GM12878 (cell line): Measurements from ENCODE around the gene SESTD1. TPM values are rescaled to one million over a fixed set of nuclear protein-coding genes. Genes with fewer than 3 reads are reported as not detected.

ENCODE experiments used
- ATAC-seq: fragments of 200-7000 bp; cut with Tn5 transposase; 3 replicates; pipeline ENCODE4 v1.9.1; 2020; ENCODE audit warnings: mild to moderate bottlenecking, moderate library complexity
- BruUV-seq: library from RNA; stranded (reverse); fragments of 400-500 nt; replicated peaks from 2 replicates; lab custom pipeline; 2021; lab: Mats Ljungman, UMichigan
- CTCF ChIA-PET: fragments of 300-600 bp; sonication (Branson Sonifier 250); formaldehyde crosslinking; extraction: SDS; loops from one replicate; lab custom pipeline; 2021; ENCODE audit warnings: inconsistent platforms; lab: Yijun Ruan, JAX
- POLR2A ChIA-PET: fragments of 350-600 bp; formaldehyde crosslinking; extraction: SDS; loops from one replicate; lab custom pipeline; 2021; ENCODE audit warnings: inconsistent platforms; lab: Charles Lee
- RAD21 ChIA-PET: fragments of 300-600 bp; sonication (Branson Sonifier 250); formaldehyde crosslinking; loops from one replicate; lab custom pipeline; 2023; ENCODE audit warnings: antibody characterized with exemption; ENCODE audit not compliant: unreplicated experiment; lab: Charles Lee
- SMC1A ChIA-PET: fragments of 300-600 bp; sonication (Branson Sonifier 250); formaldehyde crosslinking; loops from one replicate; lab custom pipeline; 2023; ENCODE audit not compliant: unreplicated experiment, uncharacterized antibody; lab: Charles Lee
- DNase-seq: peaks from one replicate; pipeline ENCODE4 v3.0.0-alpha.2; 2011; ENCODE audit warnings: low read depth, low spot score
- FAIRE-seq: peaks from 3 replicates; lab custom pipeline; 2011; peaks lifted over from hg19 to GRCh38; lab: Jason Lieb, UNC
- H2AFZ ChIP-seq: 2 replicates; pipeline ENCODE4 v1.6.0; 2011; ENCODE audit warnings: low read depth, low read length, control low read depth; ENCODE audit not compliant: control insufficient read depth
- H3K27ac ChIP-seq: 2 replicates; pipeline ENCODE4 v1.5.1; 2011; ENCODE audit warnings: control low read depth; ENCODE audit not compliant: control insufficient read depth, insufficient read depth
- H3K27me3 ChIP-seq, 2 experiments: replicated peaks in 1 of 2; 2 replicates each; pipeline versions ENCODE4 v1.6.0 to v1.6.1; 2011; ENCODE audit warnings: low read length in 1 of 2; ENCODE audit not compliant: control insufficient read depth in 2 of 2, insufficient read depth in 2 of 2
- H3K36me3 ChIP-seq, 2 experiments: 2 replicates each; pipeline ENCODE4 v1.5.1; 2011; ENCODE audit warnings: low read length in 1 of 2; ENCODE audit not compliant: control insufficient read depth in 2 of 2, insufficient read depth in 2 of 2
- H3K4me1 ChIP-seq: 2 replicates; pipeline ENCODE4 v1.6.1; 2011; ENCODE audit warnings: mild to moderate bottlenecking, low read length, moderate library complexity, mixed read lengths; ENCODE audit not compliant: control insufficient read depth, insufficient read depth
- H3K4me2 ChIP-seq: 2 replicates; pipeline ENCODE4 v1.6.0; 2011; ENCODE audit warnings: control low read depth; ENCODE audit not compliant: control insufficient read depth, insufficient read depth
- H3K4me3 ChIP-seq: fragments of 200-600 bp; sonication (generic); 2 replicates; pipeline ENCODE4 v1.5.1; 2016
- H3K79me2 ChIP-seq: 2 replicates; pipeline ENCODE4 v1.6.0; 2011; ENCODE audit warnings: low read length; ENCODE audit not compliant: control insufficient read depth, insufficient read depth
- H3K9ac ChIP-seq: 2 replicates; pipeline ENCODE4 v1.8.0; 2011; ENCODE audit warnings: low read length, control low read depth, mixed read lengths; ENCODE audit not compliant: control insufficient read depth, insufficient read depth
- H3K9me3 ChIP-seq: replicated peaks from 3 replicates; pipeline ENCODE4 v1.5.1; 2011; ENCODE audit warnings: mild to moderate bottlenecking, low read length; ENCODE audit not compliant: control insufficient read depth, insufficient read depth
- H4K20me1 ChIP-seq: 2 replicates; pipeline ENCODE4 v1.6.0; 2011; ENCODE audit not compliant: control insufficient read depth, insufficient read depth
- IKZF2 ChIP-seq, 2 experiments: fragments of 450-650 bp; IDR thresholded peaks; 2 replicates each; pipeline ENCODE4 v1.6.1; 2017; ENCODE audit warnings: mild to moderate bottlenecking in 2 of 2, moderate library complexity in 2 of 2
- KAT2A ChIP-seq: conservative IDR thresholded peaks from 2 replicates; pipeline ENCODE4 v1.6.1; 2011; ENCODE audit warnings: low read depth, low read length; ENCODE audit not compliant: control insufficient read depth
- NBN ChIP-seq: fragments of 450-650 bp; IDR thresholded peaks from 2 replicates; pipeline ENCODE4 v1.6.1; 2016
- NR2C1 ChIP-seq: fragments of 450-650 bp; IDR thresholded peaks from 2 replicates; pipeline ENCODE4 v1.6.1; 2017; ENCODE audit warnings: antibody characterized with exemption, mild to moderate bottlenecking, moderate library complexity
- RUNX3 ChIP-seq: IDR thresholded peaks from 2 replicates; pipeline ENCODE4 v1.6.1; 2012; ENCODE audit warnings: low read length, inconsistent platforms
- YY1 ChIP-seq: IDR thresholded peaks from 2 replicates; pipeline ENCODE4 v1.6.1; 2011; ENCODE audit warnings: low read depth, mild to moderate bottlenecking, low read length
- WGBS: methylation state at CpG from one replicate; pipeline ENCODE4 v1.1.6; 2016; ENCODE audit warnings: low lambda C conversion rate; ENCODE audit not compliant: insufficient replicate concordance, insufficient coverage; ENCODE audit errors: missing lambda C conversion rate; 5-methylcytosine and 5-hydroxymethylcytosine counted together
- in situ Hi-C: fragments of 300-500 bp; cut with MboI; formaldehyde crosslinking; loops from 9 replicates; pipeline ENCODE4 v1.14.3; 2018; ENCODE audit warnings: mixed read lengths
- intact Hi-C: fragments of 100-400 bp; cut with micrococcal nuclease; formaldehyde crosslinking; loops from one replicate; pipeline ENCODE4 v1.14.2; 2022; ENCODE audit not compliant: unreplicated experiment
- polyA plus RNA-seq, 11 experiments: library from polyadenylated mRNA; depleted of rRNA in 4 of 11; unstranded in 6 of 11; stranded (reverse) in 5 of 11; fragments of >200 nt; fragmentation: Nextera tagmentation in 4 of 11; fragmentation: Illumina TruSeq in 1 of 11; extraction: Ambion mirVana in 4 of 11; extraction: Trizol in 1 of 11; gene quantifications; 1 replicate in 1 of 11; 2 replicates in 10 of 11; pipeline versions ENCODE4 v1.2.1 to v1.2.3, GENCODE V29; 2011 to 2016; ENCODE audit warnings: inconsistent platforms in 2 of 11, missing spikeins in 2 of 11, low read depth in 1 of 11
- total RNA-seq, 4 experiments: library from RNA; depleted of rRNA in 3 of 4; stranded (reverse); fragments of >200 nt in 3 of 4; fragmentation: Illumina TruSeq in 1 of 4; extraction: Trizol in 1 of 4; gene quantifications; 2 replicates each; pipeline versions ENCODE4 v1.2.1 to v1.2.3, GENCODE V29; 2013 to 2021

The SESTD1 gene
- total and polyA plus RNA-seq, 10 of the 15 experiments (the other 5 are each of a cell fraction or from before 2014, with no cell fraction given) = 4.4 to 22.7 (median 9.5) TPM

- 0 out of 2 replicates have a peak, but pooled peaks have one; percentile 14 for TF ChIP-seq RUNX3
- TF ChIP-seq NBN = no peak
- TF ChIP-seq YY1 = no peak
- no peak for TF ChIP-seq KAT2A
These were observed 925 bp downstream of the SESTD1 start (continued) for GRCh38 chr2:179263446-179264367.

- no peak for FAIRE-seq
- H3K27ac ChIP-seq = no peak overlapping the region; the same call in 1 of the 2 replicates
- ChIA-PET CTCF (interaction anchor here (0.6 to 3.0 kb wide), 9 partner anchors 10 to 448 kb away, joined by 3 to 16 read pairs (median 4); no protein-coding TSS in a partner anchor), RAD21 (interaction anchor here (1.4 to 3.0 kb wide), 5 partner anchors 10 to 43 kb away, joined by 3 to 18 read pairs (median 11); no protein-coding TSS in a partner anchor), POLR2A (interaction anchor here (0.6 to 2.4 kb wide), 6 partner anchors 9 to 1850 kb away, joined by 3 to 10 read pairs (median 5); no protein-coding TSS in a partner anchor), SMC1A (interaction anchor here (0.7 to 2.2 kb wide), 13 partner anchors 9 to 336 kb away, joined by 3 to 24 read pairs (median 3); no protein-coding TSS in a partner anchor)
- peak overlapping the region; percentile 82 for H3K9ac ChIP-seq
- TSS peak; percentile 63 for BruUV-seq
- H2AFZ ChIP-seq = peak overlapping the region; percentile 92
- DNase-seq = no peak
- intact Hi-C loops (loop anchor here (5.0 to 10.0 kb wide), 2 partner anchors 231 to 742 kb away; partner anchors contain the start of gene CWC22), in situ Hi-C loops (no loop called here)
- H3K4me2 ChIP-seq = peak overlapping the region; percentile 94
- peaks cover 5% of the 10 kb centered on the region for H3K4me1 ChIP-seq
- H3K27me3 ChIP-seq = no peaks in the 10 kb centered on the region
- peaks cover 3% of the 10 kb centered on the region; the same call in 1 of the 3 replicates for H3K9me3 ChIP-seq
- no peaks in the 10 kb centered on the region for H4K20me1 ChIP-seq
- ATAC-seq = peak; percentile 2; the same call in 1 of the 3 replicates
- no peak for TF ChIP-seq NR2C1
- peak; percentile 20 to 22; a peak in 2 of 4 replicates for TF ChIP-seq IKZF2 (IDR thresholded peaks at IDR 0.05)
- WGBS = 2% methylated on average over 4 of the region's 4 CpGs
- H3K36me3 ChIP-seq = no peaks in the 10 kb centered on the region
- peaks cover 20% of the 10 kb centered on the region for H3K79me2 ChIP-seq
- peak overlapping the region; percentile 97 for H3K4me3 ChIP-seq
These were observed 1.6 kb downstream of the SESTD1 start for GRCh38 chr2:179263015-179263414.
